CD4-positive, alpha-beta T cell treated with Interleukin-17A for 1 hour (primary cell): Measurements from ENCODE around the gene TTC34.

Experiments used
- DNase-seq: peaks from one replicate; pipeline ENCODE4 v3.0.0-alpha.2; 2020

TTC34 gene

GRCh38 chr1:2828586-2829250, 27.2 kb upstream of the TTC34 start:
- DNase-seq, result no peak

- DNase-seq, result no peak
Observed at GRCh38 chr1:2826736-2827292, 25.3 kb upstream of the TTC34 start.

DNA sequence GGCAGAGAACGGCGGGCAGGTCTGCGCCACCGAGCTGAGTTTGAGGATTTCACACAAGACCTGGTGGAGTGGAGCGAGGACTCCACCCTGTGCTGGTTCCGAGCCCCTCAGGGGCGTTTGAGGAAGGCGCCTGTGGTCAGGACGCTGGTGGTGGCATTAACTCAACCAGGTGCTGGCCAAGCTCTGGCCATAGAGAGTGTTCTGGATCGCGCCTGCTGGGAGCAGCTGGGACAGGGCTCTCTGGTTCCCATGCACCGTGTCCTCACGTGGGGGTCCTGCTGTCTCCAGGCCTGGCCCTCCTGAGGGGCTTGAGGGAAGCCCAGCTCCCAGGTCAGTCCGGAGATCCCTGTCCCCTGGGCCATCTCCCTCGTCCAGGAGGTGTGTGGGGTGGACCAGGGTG, 24.8 kb upstream of the TTC34 start:
- no peak for DNase-seq

DNA sequence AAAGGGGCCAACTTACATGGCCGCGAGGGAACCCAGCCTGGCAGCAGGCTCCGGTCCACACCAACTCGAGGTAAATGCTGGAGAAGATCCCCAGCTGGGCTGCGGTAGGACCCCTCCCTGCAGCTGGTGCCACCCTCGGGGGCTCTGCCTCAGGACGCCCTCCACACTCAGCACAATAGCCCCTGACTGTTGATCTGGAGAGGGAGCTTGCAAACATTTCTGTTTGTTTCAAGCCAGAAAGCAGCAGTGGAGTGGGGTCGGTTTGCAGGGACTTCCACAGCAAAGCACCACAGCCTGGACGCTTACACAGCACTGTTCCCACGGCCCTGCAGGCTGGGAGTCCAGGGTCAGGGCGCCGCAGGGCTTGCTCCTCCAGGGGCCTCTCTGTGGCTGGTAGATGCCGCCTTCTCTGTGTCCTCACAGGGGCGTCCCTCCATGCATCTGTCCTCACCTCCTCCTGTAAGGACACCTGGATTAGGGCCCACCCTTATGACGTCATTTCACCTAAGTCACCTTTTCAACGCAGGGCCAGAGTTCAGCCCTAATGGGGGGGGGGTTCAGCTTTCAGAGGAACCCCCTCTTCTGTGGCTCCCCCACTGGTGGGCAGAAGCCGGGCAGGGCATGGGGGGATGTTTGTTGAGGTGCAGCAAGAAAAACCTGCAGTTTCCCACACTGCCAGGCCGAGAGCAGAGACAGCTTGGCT, 24.1 kb upstream of the TTC34 start:
- DNase-seq, result no peak

DNA sequence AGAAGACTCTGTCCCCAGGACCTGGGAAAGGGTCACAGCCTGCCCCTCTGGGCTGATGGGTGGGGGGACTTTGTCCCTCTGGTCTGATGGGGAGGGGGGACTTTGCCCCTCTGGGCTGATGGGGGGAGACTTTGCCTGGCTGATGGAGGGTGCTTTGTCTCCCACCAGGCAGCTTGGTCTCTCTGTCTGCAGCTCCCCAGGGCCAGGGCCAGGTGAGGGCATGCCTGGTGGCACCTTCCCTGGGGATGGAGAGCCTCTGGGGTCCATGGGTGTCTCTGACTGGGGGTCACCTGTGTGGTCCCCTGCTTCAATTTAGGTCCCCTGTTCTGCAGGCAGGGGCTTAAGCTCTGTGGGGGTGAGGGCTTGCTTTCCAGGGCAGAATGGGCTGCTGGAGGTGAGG, 23.5 kb upstream of the TTC34 start:
- DNase-seq, result no peak

GRCh38 chr1:2823921-2824610, 22.6 kb upstream of the TTC34 start:
- DNase-seq, result no peak

DNA sequence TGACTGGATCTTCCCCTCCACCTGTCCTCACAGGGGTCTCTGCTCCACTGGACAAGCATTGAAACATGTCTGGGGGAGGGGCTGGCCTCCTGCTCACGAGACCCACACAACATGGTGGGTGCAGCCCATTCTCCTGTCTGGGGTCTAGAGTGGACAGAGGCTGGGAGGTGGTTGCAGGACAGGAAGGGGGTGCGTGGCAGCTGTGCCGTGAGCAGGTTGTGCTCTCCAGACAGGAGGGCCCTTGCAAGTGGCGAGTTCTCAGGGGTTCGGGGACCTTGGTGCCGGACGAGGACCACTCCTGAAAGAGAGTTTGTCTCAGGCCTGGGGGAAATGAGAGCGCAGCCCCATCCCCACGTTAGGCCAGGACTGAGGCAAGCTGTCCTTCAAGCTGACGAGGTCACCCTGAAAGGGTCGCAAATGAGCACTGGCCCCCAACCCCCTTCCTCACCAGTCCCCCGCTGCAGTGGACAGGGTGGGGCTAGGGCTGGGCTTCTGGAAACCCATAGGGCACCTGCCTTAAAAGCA, 21.2 kb upstream of the TTC34 start:
- no peak for DNase-seq

- DNase-seq, result peak; percentile 25
Observed at GRCh38 chr1:2821966-2822620, 20.6 kb upstream of the TTC34 start.

- no peak for DNase-seq
Observed at GRCh38 chr1:2821373-2821955, 20.0 kb upstream of the TTC34 start.

DNA sequence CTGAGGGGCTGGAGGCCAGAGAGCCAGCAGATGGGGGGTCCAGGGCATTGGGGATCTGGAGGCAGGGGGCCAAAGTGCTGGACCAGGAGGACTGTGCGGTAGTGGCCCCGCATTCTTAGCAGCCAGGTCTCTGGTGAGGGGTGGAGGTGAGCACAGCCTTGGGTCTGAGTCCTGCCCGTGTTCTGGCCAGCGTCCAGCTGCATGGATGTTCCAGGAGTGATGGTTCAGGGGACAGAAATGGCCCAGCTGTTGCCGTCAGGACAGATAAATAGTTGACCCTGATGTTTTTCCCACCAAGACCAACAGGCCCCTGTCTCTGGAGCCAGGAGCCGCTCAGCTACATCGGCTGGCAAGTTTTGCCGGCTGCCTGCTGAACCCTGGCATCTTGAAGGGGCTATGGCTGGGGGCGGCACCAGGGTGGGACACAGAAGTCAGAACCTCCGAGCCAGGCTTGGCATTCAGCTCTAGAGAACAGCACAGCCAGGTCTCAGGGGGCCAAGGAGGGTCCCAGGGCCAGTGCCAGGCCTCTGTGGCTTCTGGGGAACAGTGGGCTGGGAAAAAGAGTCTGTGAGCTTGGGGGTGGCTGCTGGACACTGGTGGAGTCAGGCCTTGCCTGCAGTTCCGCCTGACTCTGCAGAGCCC, 19.4 kb upstream of the TTC34 start:
- no peak for DNase-seq

GRCh38 chr1:2819831-2820730, 18.6 kb upstream of the TTC34 start:
- DNase-seq, result no peak

DNA sequence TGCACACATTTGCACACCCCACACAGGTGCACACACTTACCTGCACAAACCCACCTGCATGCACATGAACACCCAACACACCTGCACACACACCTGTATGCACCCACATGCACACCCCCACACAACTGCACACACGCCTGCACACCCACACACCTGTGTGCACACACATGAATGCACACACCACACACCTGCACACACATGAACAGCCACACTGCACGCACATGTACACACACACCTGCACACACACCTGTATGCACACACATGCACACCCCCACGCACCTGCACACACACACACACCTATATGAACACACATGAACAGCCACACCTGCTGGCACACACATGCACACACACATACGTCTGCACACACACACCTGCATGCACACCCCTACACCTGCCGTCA, 17.9 kb upstream of the TTC34 start:
- no peak for DNase-seq

DNA sequence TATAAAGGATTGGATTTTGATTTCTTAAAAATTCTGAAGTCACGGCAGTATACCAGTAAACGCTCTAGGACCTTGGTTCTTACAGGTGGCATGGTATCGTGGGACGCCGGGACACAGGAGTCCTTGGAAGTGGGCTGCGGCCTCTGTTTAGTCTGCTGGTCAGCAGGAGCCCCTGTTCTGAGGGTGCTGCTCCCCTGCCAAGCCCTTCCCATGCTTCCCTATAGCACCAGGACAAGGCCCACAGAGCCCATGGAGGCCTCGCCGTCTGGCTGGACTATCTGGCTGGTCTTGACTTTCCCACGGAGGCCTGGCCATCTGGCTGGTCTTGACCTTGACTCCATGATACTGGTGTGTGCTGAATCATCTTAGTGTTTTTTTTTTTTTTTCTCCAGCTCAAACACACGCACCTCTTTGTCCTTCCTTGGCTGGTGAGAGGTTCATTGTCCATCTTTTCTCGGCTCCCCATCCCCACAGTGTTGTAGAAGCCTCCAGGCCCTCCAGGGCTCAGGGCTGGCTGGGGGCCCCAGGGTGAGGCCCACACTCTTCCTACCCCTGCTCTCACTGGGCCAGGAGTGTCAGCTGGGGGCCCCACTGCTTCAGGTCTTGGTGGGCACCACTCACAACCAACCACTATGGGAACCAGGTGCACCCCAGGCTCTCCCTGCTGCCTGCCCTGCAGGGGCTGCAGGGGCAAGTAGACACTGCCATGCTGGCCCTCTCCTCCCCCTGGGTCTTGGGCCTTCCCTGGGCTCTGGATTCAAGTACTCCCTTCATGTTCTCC, 16.5 kb upstream of the TTC34 start:
- DNase-seq, result no peak

GRCh38 chr1:2816786-2817185, 15.3 kb upstream of the TTC34 start:
- DNase-seq, result no peak

- DNase-seq, result no peak
Observed at GRCh38 chr1:2815551-2815950, 14.1 kb upstream of the TTC34 start.

DNA sequence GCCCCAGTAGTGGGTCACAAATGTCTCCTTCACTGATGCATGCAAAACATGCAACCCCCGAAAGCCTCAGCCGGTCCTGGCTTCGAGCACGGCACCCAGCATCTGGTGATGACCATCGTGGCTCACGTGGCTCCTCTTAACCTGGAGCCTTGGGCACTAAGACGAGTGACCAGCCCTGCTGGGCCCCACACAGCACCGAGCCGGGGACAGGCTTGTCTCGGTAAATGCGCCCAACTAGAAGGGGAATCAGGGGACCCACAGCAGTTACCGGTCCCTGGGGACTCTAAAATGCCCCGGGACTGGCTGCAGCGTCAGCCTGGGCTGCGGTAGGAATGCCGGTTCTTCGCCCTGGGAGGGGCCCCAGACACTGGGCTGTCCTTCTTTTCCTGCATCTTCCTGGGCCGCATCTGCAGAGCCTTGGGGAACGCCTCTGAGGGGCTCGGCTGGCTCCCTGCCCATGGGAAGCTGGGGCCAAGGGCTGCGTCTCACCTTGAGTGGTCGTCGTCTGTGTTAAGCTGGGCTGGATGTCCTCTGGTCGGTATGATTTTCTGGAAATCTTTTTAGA, 13.1 kb upstream of the TTC34 start:
- no peak for DNase-seq

GRCh38 chr1:2812939-2813653, 11.6 kb upstream of the TTC34 start:
- no peak for DNase-seq

DNA sequence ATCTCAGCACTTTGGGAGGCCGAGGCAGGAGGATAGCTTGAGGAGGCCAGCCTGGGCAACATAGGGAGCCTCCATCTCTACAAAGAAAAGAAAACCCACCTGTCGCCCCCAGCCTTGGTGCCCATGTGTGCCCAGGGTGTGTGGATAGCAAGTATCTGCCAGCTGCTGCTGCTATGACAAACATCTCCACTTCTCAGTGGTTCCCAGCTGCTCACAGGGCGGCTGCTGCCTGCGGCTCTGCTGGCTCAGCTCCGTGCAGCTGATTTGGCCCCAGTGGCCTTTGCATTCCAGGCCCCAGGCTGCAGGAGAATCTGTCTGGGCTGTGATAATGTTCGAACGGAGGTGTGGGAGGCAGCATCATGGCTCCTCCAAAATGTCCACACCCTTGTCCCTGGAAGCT, 10.6 kb upstream of the TTC34 start:
- DNase-seq, result no peak

GRCh38 chr1:2811533-2811918, 10.0 kb upstream of the TTC34 start:
- no peak for DNase-seq
